Stomach (tissue), 9 donors: ENCODE data around the gene ARRB2. TPM values are rescaled to one million over a fixed set of nuclear protein-coding genes. Genes with fewer than 3 reads are reported as not detected.

Experiments
- DNase-seq, 2 donors: peaks; one replicate each; pipeline versions ENCODE4 v3.0.0 to v3.0.0-alpha.2; 2013 to 2019
- H3K27ac ChIP-seq, 5 donors: fragments of 200-600 bp in 4 of 5; sonication (generic) in 4 of 5; one replicate each; pipeline ENCODE4 v1.5.1; 2013 to 2019; ENCODE audit warnings: mild to moderate bottlenecking in 1 of 5, moderate library complexity in 1 of 5
- H3K27me3 ChIP-seq, 3 donors: fragments of 200-600 bp; sonication (generic); one replicate each; pipeline ENCODE4 v1.5.1; 2017 to 2019; ENCODE audit warnings: mixed run types in 1 of 3
- H3K36me3 ChIP-seq, 4 donors: fragments of 200-600 bp; sonication (generic); 1 replicate in 3 of 4; 2 replicates in 1 of 4; pipeline ENCODE4 v1.5.1; 2016 to 2019
- H3K4me1 ChIP-seq, 4 donors: fragments of 200-600 bp; sonication (generic); one replicate each; pipeline ENCODE4 v1.5.1; 2016 to 2019
- H3K4me3 ChIP-seq, 4 donors: fragments of 200-600 bp; sonication (generic) in 3 of 4; one replicate each; pipeline ENCODE4 v1.5.1; 2016 to 2019; ENCODE audit warnings: mild to moderate bottlenecking in 1 of 4
- H3K9me3 ChIP-seq, 4 donors: fragments of 200-600 bp; sonication (generic); one replicate each; pipeline ENCODE4 v1.5.1; 2016 to 2019
- EP300 ChIP-seq: sonication (generic); formaldehyde crosslinking; IDR thresholded peaks from one replicate; pipeline ENCODE4 v1.6.1; 2017; ENCODE audit warnings: antibody characterized with exemption
- POLR2A ChIP-seq, 4 donors: fragments of 450-650 bp; IDR thresholded peaks; one replicate each; pipeline ENCODE4 v1.6.1; 2016; ENCODE audit warnings: antibody characterized with exemption in 4 of 4, control low read depth in 2 of 4, mild to moderate bottlenecking in 1 of 4, moderate library complexity in 1 of 4
- POLR2AphosphoS5 ChIP-seq, 3 donors: sonication (generic); formaldehyde crosslinking; IDR thresholded peaks; one replicate each; pipeline ENCODE4 v1.6.1; 2016; ENCODE audit warnings: antibody characterized with exemption in 3 of 3
- WGBS, 5 donors: extraction: QIAGEN DNeasy Blood & Tissue Kit in 3 of 5; methylation state at CpG; one replicate each; pipeline versions ENCODE4 v1.1.5 to v1.1.7; 2013 to 2018; 5-methylcytosine and 5-hydroxymethylcytosine counted together
- intact Hi-C: fragments of 100-400 bp; cut with DNase I; formaldehyde crosslinking; loops from one replicate; pipeline ENCODE4 v1.15.1; 2023; ENCODE audit warnings: low total_unique reads
- polyA plus RNA-seq, 3 donors: library from polyadenylated mRNA; stranded (reverse); fragments of 200-250 nt; gene quantifications; one replicate each; pipeline ENCODE4 v1.2.3, GENCODE V29; 2013
- total RNA-seq, 5 donors: library from RNA; depleted of rRNA; stranded (reverse); fragments of >200 nt; gene quantifications; one replicate each; pipeline versions ENCODE4 v1.1.0 to v1.2.3, GENCODE V29; 2014 to 2016
- TF ChIP-seq, protein P1 (sequence below), 7 experiments: fragments of 450-650 bp in 4 of 7; fragments of 200-600 bp in 3 of 7; sonication (generic) in 3 of 7; IDR thresholded peaks; one replicate each; pipeline ENCODE4 v1.5.1; 2016 to 2019; ENCODE audit warnings: antibody characterized with exemption in 7 of 7, control low read depth in 2 of 7, mild to moderate bottlenecking in 1 of 7
- donor health status: healthy with polysubstance abuse.
- donor health status: Bipolar disorder and iron deficiency.
- donor health status: healthy.

ARRB2 gene
- total and polyA plus RNA-seq, 8 donors: 18.7 to 157 (median 37.0) TPM

GRCh38 chr17:4738136-4739121 lies 28.0 kb downstream of the ARRB2 start:
- peak in 2 of 3 donors; percentile 64 to 73 for TF ChIP-seq POLR2AphosphoS5 (IDR thresholded peaks at IDR 0.05)
- TF ChIP-seq POLR2A (IDR thresholded peaks at IDR 0.05): peak in 1 of 4 donors; percentile 51
- TF ChIP-seq EP300: no peak
- TF ChIP-seq, protein P1, sequence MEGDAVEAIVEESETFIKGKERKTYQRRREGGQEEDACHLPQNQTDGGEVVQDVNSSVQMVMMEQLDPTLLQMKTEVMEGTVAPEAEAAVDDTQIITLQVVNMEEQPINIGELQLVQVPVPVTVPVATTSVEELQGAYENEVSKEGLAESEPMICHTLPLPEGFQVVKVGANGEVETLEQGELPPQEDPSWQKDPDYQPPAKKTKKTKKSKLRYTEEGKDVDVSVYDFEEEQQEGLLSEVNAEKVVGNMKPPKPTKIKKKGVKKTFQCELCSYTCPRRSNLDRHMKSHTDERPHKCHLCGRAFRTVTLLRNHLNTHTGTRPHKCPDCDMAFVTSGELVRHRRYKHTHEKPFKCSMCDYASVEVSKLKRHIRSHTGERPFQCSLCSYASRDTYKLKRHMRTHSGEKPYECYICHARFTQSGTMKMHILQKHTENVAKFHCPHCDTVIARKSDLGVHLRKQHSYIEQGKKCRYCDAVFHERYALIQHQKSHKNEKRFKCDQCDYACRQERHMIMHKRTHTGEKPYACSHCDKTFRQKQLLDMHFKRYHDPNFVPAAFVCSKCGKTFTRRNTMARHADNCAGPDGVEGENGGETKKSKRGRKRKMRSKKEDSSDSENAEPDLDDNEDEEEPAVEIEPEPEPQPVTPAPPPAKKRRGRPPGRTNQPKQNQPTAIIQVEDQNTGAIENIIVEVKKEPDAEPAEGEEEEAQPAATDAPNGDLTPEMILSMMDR (IDR thresholded peaks at IDR 0.05): no peak
- Histone ChIP-seq H3K4me3 (peak overlapping the region; percentile 66 to 76 (median 72)), H3K36me3 (peaks cover 9 to 19% (median 14%) of the 10 kb centered on the region in 4 donors), H3K9me3 (no peaks in the 10 kb centered on the region), H3K27ac (peak overlapping the region; percentile 32 to 86 (median 85)), H3K27me3 (peaks cover 0 to 9% (median 0%) of the 10 kb centered on the region in 3 donors), H3K4me1 (peaks cover 11 to 52% (median 15%) of the 10 kb centered on the region in 4 donors)
- DNase-seq: peak; percentile 70 to 76
- WGBS, 5 donors: 8 to 16% (median 15%) methylated on average over 31 to 41 of the region's 41 CpGs
- intact Hi-C loops: loop anchor here (10.0 kb wide), 2 partner anchors 46 to 156 kb away; partner anchors contain the start of genes C17orf107, GLTPD2 and VMO1

- WGBS, 5 donors: 0 to 1% (median 0%) methylated on average over 46 to 100 of the region's 100 CpGs
- Histone ChIP-seq H3K4me3 (peak within 1 kb of the TSS; percentile 66 to 76 (median 72)), H3K27me3 (peaks cover 0 to 19% (median 0%) of the 10 kb centered on the region in 3 donors), H3K4me1 (peaks cover 11 to 43% (median 15%) of the 10 kb centered on the region in 4 donors), H3K9me3 (no peaks in the 10 kb centered on the region), H3K27ac (peak within 1 kb of the TSS; percentile 77 to 86 (median 85)), H3K36me3 (peaks cover 1 to 9% (median 7%) of the 10 kb centered on the region in 4 donors)
- intact Hi-C loops: loop anchor here (10.0 kb wide), 2 partner anchors 45 to 155 kb away; partner anchors contain the start of genes C17orf107, GLTPD2 and VMO1
- peak; percentile 82 to 92 for DNase-seq
- TF ChIP-seq POLR2A (IDR thresholded peaks at IDR 0.05): no peak
- TF ChIP-seq POLR2AphosphoS5 (IDR thresholded peaks at IDR 0.05): peak in 2 of 3 donors; percentile 44 to 51
Measured at GRCh38 chr17:4739122-4740024, 28.9 kb downstream of the ARRB2 start, which contains the start of the genes CXCL16 and ZMYND15. Gene CXCL16 (minus strand): TSS chr17:4739928. CDS start chr17:4739339, 589 bp downstream. Gene ZMYND15 (plus strand): TSS chr17:4739833. CDS start chr17:4740549, 716 bp downstream.

- peaks cover 0 to 3% (median 3%) of the 10 kb centered on the region in 4 donors for H3K36me3 ChIP-seq
- intact Hi-C loops: no loop called here
- H3K27me3 ChIP-seq: peaks cover 0 to 25% (median 0%) of the 10 kb centered on the region in 3 donors
- H3K9me3 ChIP-seq: no peaks in the 10 kb centered on the region
- no peak for TF ChIP-seq EP300
- peak overlapping the region; percentile 66 to 76 (median 72) for H3K4me3 ChIP-seq
- DNase-seq: no peak
- peaks cover 13 to 41% (median 17%) of the 10 kb centered on the region in 4 donors for H3K4me1 ChIP-seq
- WGBS, 5 donors: 4 to 11% (median 9%) methylated on average over 13 of the region's 13 CpGs
- peak overlapping the region; percentile 77 to 86 (median 85) for H3K27ac ChIP-seq
Measured at GRCh38 chr17:4740025-4740351, 29.6 kb downstream of the ARRB2 start.

- H3K9me3 ChIP-seq: no peaks in the 10 kb centered on the region
- H3K4me3 ChIP-seq: peak overlapping the region in 1 of 4 donors; percentile 71
- H3K4me1 ChIP-seq: peaks cover 19 to 41% (median 23%) of the 10 kb centered on the region in 4 donors
- peak overlapping the region in 1 of 5 donors; percentile 85 for H3K27ac ChIP-seq
- peaks cover 0 to 31% (median 0%) of the 10 kb centered on the region in 3 donors for H3K27me3 ChIP-seq
- intact Hi-C loops: no loop called here
- TF ChIP-seq POLR2AphosphoS5 (IDR thresholded peaks at IDR 0.05) (no peak), EP300 (no peak), POLR2A (IDR thresholded peaks at IDR 0.05) (no peak)
- TF ChIP-seq, protein P1 (IDR thresholded peaks at IDR 0.05): no peak
- H3K36me3 ChIP-seq: no peaks in the 10 kb centered on the region
- DNase-seq: no peak
- WGBS, 5 donors: 95 to 98% (median 96%) methylated on average over 5 to 8 of the region's 8 CpGs
Measured at GRCh38 chr17:4740584-4740983, 30.2 kb downstream of the ARRB2 start.
